Fibroblast of mammary gland (primary cell): Measurements from ENCODE around the gene MIOS.

Experiments
- DNase-seq: peaks from one replicate; pipeline ENCODE4 v3.0.0-alpha.2; 2010; ENCODE audit warnings: low read depth
- H3K4me3 ChIP-seq: 2 replicates; pipeline ENCODE4 v1.5.1; 2011; ENCODE audit warnings: low read depth, mild to moderate bottlenecking, low read length, moderate library complexity; ENCODE audit not compliant: control insufficient read depth
- CTCF ChIP-seq: conservative IDR thresholded peaks from 2 replicates; pipeline ENCODE4 v1.5.1; 2011; ENCODE audit warnings: low read depth, low read length, inconsistent platforms; ENCODE audit not compliant: control insufficient read depth, insufficient read depth

Gene MIOS

GRCh38 chr7:7567898-7568531 is 1.3 kb downstream of the MIOS start:
- no peak for DNase-seq
- no peak for TF ChIP-seq CTCF
- H3K4me3 ChIP-seq, result peak overlapping the region; percentile 73

GRCh38 chr7:7568553-7568952 is 1.9 kb downstream of the MIOS start:
- peak overlapping the region; percentile 73 for H3K4me3 ChIP-seq
- no peak for DNase-seq
- TF ChIP-seq CTCF, result no peak

- peak overlapping the region; percentile 73 for H3K4me3 ChIP-seq
- TF ChIP-seq CTCF, result no peak
- no peak for DNase-seq
Measured at GRCh38 chr7:7569081-7569527, 2.4 kb downstream of the MIOS start.

GRCh38 chr7:7569615-7570014 is 2.9 kb downstream of the MIOS start:
- peak overlapping the region; percentile 73 for H3K4me3 ChIP-seq
- TF ChIP-seq CTCF, result no peak
- DNase-seq, result no peak

- DNase-seq, result no peak
- no peak for TF ChIP-seq CTCF
- H3K4me3 ChIP-seq, result no peak overlapping the region
Measured at GRCh38 chr7:7570584-7570983, 3.9 kb downstream of the MIOS start.

- TF ChIP-seq CTCF, result no peak
- no peak overlapping the region for H3K4me3 ChIP-seq
- no peak for DNase-seq
Measured at GRCh38 chr7:7573701-7574100, 7.0 kb downstream of the MIOS start.

GRCh38 chr7:7576344-7576743 is 9.7 kb downstream of the MIOS start:
- DNase-seq, result no peak
- no peak for TF ChIP-seq CTCF

More at GRCh38 chr7:7576344-7576743, 9.7 kb downstream of the MIOS start:
- H3K4me3 ChIP-seq, result no peak overlapping the region
